Measurements from ENCODE around the gene DRC7. TPM values are rescaled to one million over a fixed set of nuclear protein-coding genes. Genes with fewer than 3 reads are reported as not detected.

The DRC7 gene
- total RNA-seq, 1 experiment from 2014 or later, result 0.72 TPM

DNA sequence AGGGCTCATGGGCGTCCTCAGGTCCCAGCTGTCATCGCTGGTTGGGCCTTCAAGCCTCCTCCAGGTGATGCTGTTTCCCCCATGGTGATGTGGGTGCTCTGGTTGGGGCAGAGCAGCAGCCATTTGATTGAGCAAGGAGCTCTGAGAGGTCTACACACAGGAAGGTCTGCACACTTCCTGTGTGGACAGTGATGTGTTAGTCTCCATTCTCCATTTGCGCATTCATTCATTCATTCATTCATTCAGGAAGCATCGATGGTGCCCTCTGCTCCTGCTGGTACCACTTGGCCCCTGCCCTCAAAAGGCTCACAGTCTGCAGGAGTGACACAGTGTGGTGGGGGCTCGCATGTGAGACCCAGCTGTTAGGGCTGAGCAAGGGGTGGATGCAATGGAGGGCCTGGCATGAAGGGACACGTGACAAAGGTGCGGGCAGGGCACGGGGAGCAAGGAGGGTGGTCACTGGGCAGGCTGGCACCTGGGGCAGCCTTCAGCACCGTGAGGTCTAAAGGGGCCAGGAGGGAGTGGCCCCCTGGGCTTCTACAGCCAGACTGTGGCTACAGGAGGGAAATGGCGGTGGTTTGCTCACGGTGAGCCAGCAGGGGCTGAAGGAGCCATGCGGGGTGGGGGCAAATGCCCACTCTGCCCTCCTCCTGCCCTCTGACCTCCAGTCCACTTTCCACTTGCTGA lies 25.0 kb upstream of the DRC7 start:
- Mint-ChIP-seq H3K9me3 (no peaks in the 10 kb centered on the region), H3K36me3 (ENCODE audit: insufficient read depth in 1 of 3, low read depth in 3 of 3) (no peaks in the 10 kb centered on the region; a peak in 1 of 7 replicates), H3K27me3 (ENCODE audit: low read depth) (peaks cover 12% of the 10 kb centered on the region), H3K27ac (no peak overlapping the region; a peak in 2 of 7 replicates), H3K4me1 (0 out of 4 replicates have a peak, but pooled peaks cover 0 to 2% of the 10 kb centered on the region in 2 experiments), H3K4me3 (no peak overlapping the region)
- Histone ChIP-seq H2BK120ac (ENCODE audit: low read depth, low read length, poor library complexity, severe bottlenecking) (no peak overlapping the region), H3K9ac (ENCODE audit: extremely low read depth, insufficient read length, low read length) (no peak overlapping the region), H3K23me2 (ENCODE audit: insufficient read length, low read depth, low read length, poor library complexity, severe bottlenecking) (no peaks in the 10 kb centered on the region), H3K18ac (ENCODE audit: insufficient read length, low read depth, low read length) (no peak overlapping the region), H3K4ac (ENCODE audit: low read depth, low read length) (no peak overlapping the region), H3K9me3 (ENCODE audit: control insufficient read depth, low read depth, low read length) (no peaks in the 10 kb centered on the region), H2BK15ac (ENCODE audit: low read depth, low read length) (no peak overlapping the region), H2BK12ac (ENCODE audit: insufficient read length, low read depth, low read length) (no peak overlapping the region), H2AK5ac (ENCODE audit: insufficient read length, low read length) (no peak overlapping the region), H3K79me1 (ENCODE audit: insufficient read depth, low read depth, low read length, poor library complexity, severe bottlenecking) (no peaks in the 10 kb centered on the region), H3K4me1 (ENCODE audit: insufficient read depth, low read length) (no peaks in the 10 kb centered on the region), H3K56ac (ENCODE audit: insufficient read length, low read depth, low read length) (no peak overlapping the region), H3K14ac (ENCODE audit: insufficient read depth, low read length) (no peak overlapping the region), H4K8ac (replicated peaks; ENCODE audit: insufficient read length, low read depth, low read length) (no peak overlapping the region), H3T11ph (ENCODE audit: low read length) (no peak overlapping the region), H2BK5ac (ENCODE audit: insufficient read length, low read length) (no peak overlapping the region), H2BK20ac (ENCODE audit: low read depth, low read length, poor library complexity, severe bottlenecking) (no peak overlapping the region), H3K27ac (ENCODE audit: insufficient read length, low read depth, low read length) (no peak overlapping the region), H3K4me2 (ENCODE audit: insufficient read depth, insufficient read length, low read length) (no peak overlapping the region), H2AFZ (ENCODE audit: low read length) (no peak overlapping the region), H4K91ac (ENCODE audit: insufficient read length, low read depth, low read length) (no peak overlapping the region), H4K5ac (ENCODE audit: insufficient read length, low read depth, low read length) (no peak overlapping the region), H4K20me1 (ENCODE audit: control insufficient read depth, insufficient read depth, insufficient read length) (no peaks in the 10 kb centered on the region), H3K23ac (ENCODE audit: insufficient read length, low read depth, low read length) (no peak overlapping the region), H3K27me3 (ENCODE audit: insufficient read depth, low read length) (no peaks in the 10 kb centered on the region), H3K79me2 (ENCODE audit: insufficient read depth, low read length) (no peaks in the 10 kb centered on the region)
- no CpG with 5 or more reads among the region's 12 CpGs for WGBS (ENCODE audit: extremely low coverage, insufficient read length, low lambda C conversion rate)
- no peak for DNase-seq
- TF ChIP-seq, protein P1, sequence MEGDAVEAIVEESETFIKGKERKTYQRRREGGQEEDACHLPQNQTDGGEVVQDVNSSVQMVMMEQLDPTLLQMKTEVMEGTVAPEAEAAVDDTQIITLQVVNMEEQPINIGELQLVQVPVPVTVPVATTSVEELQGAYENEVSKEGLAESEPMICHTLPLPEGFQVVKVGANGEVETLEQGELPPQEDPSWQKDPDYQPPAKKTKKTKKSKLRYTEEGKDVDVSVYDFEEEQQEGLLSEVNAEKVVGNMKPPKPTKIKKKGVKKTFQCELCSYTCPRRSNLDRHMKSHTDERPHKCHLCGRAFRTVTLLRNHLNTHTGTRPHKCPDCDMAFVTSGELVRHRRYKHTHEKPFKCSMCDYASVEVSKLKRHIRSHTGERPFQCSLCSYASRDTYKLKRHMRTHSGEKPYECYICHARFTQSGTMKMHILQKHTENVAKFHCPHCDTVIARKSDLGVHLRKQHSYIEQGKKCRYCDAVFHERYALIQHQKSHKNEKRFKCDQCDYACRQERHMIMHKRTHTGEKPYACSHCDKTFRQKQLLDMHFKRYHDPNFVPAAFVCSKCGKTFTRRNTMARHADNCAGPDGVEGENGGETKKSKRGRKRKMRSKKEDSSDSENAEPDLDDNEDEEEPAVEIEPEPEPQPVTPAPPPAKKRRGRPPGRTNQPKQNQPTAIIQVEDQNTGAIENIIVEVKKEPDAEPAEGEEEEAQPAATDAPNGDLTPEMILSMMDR (conservative IDR thresholded peaks at IDR 0.05), result no peak
